K562 (cell line): ENCODE results near the gene DMXL1. TPM values are rescaled to one million over a fixed set of nuclear protein-coding genes. Genes with fewer than 3 reads are reported as not detected.

Source experiments
- ATAC-seq: fragments of 200-7000 bp; cut with Tn5 transposase; 3 replicates; pipeline ENCODE4 v1.9.1; 2020; ENCODE audit warnings: moderate library complexity
- BruUV-seq: library from RNA; stranded (reverse); fragments of 400-500 nt; replicated peaks from 2 replicates; lab custom pipeline; 2021; lab: Mats Ljungman, UMichigan
- CTCF ChIA-PET: fragments of 300-600 bp; formaldehyde crosslinking; extraction: SDS; loops from one replicate; lab custom pipeline; 2021; ENCODE audit warnings: low intra/inter-chr PET ratio; lab: Yijun Ruan, JAX
- POLR2A ChIA-PET: fragments of 300-600, 350-650 bp; sonication (Branson Sonifier 250); formaldehyde crosslinking; extraction: SDS; loops from one replicate; lab custom pipeline; 2021; ENCODE audit warnings: antibody characterized with exemption, inconsistent platforms; lab: Yijun Ruan, JAX
- DNase-seq, 4 experiments: peaks; one replicate each; pipeline versions ENCODE4 v3.0.0 to v3.0.0-alpha.2; 2011 to 2018; ENCODE audit warnings: low spot score in 3 of 4, mixed read lengths in 3 of 4; ENCODE audit errors: extremely low read depth in 1 of 4
- FAIRE-seq: peaks from 2 replicates; lab custom pipeline; 2011; peaks lifted over from hg19 to GRCh38; lab: Jason Lieb, UNC
- H2AFZ ChIP-seq: 2 replicates; pipeline ENCODE4 v1.6.0; 2011; ENCODE audit warnings: low read depth, low read length, control low read depth, inconsistent platforms
- H3K27ac ChIP-seq: fragments of 200-600 bp; 3 replicates; pipeline ENCODE4 v1.8.0; 2011; ENCODE audit warnings: low read depth, mild to moderate bottlenecking, control low read depth, inconsistent platforms, low read length, moderate library complexity, mixed read lengths; ENCODE audit errors: extremely low read depth
- H3K27me3 ChIP-seq, 2 experiments: fragments of 300-600 bp in 1 of 2; 2 replicates in 1 of 2; 3 replicates in 1 of 2; pipeline versions ENCODE4 v1.6.0 to v1.8.0; 2011; ENCODE audit warnings: inconsistent platforms in 2 of 2, low read length in 2 of 2, mild to moderate bottlenecking in 1 of 2, mixed read lengths in 1 of 2, moderate library complexity in 1 of 2; ENCODE audit not compliant: control insufficient read depth in 2 of 2, insufficient read depth in 2 of 2
- H3K36me3 ChIP-seq: fragments of 300-600 bp; 3 replicates; pipeline ENCODE4 v1.8.0; 2011; ENCODE audit warnings: mild to moderate bottlenecking, low read length, inconsistent platforms; ENCODE audit not compliant: control insufficient read depth, insufficient read depth
- H3K4me1 ChIP-seq, 2 experiments: fragments of 200-600 bp in 1 of 2; replicated peaks in 1 of 2; 2 replicates in 1 of 2; 3 replicates in 1 of 2; pipeline versions ENCODE4 v1.5.1 to v1.8.0; 2011; ENCODE audit warnings: inconsistent platforms in 2 of 2, low read length in 2 of 2, mild to moderate bottlenecking in 1 of 2, mixed read lengths in 1 of 2, moderate library complexity in 1 of 2; ENCODE audit not compliant: control insufficient read depth in 2 of 2, insufficient read depth in 2 of 2
- H3K4me2 ChIP-seq: 2 replicates; pipeline ENCODE4 v1.6.1; 2011; ENCODE audit warnings: low read length, control low read depth, inconsistent platforms, mixed read lengths; ENCODE audit not compliant: insufficient read depth
- H3K4me3 ChIP-seq: fragments of 200-600 bp; sonication (generic), shearing (Covaris generic); 2 replicates; pipeline ENCODE4 v1.5.1; 2016; ENCODE audit warnings: control low read depth, inconsistent platforms
- H3K79me2 ChIP-seq: fragments of 200-600 bp; 3 replicates; pipeline ENCODE4 v1.8.0; 2011; ENCODE audit warnings: low read length, inconsistent platforms; ENCODE audit not compliant: control insufficient read depth, insufficient read depth
- H3K9ac ChIP-seq, 2 experiments: 2 replicates each; pipeline versions ENCODE4 v1.6.0 to v1.6.1; 2011; ENCODE audit warnings: low read depth in 2 of 2, low read length in 2 of 2, control low read depth in 1 of 2, inconsistent platforms in 1 of 2, mild to moderate bottlenecking in 1 of 2, mixed read lengths in 1 of 2; ENCODE audit not compliant: insufficient read depth in 1 of 2
- H3K9me1 ChIP-seq: one replicate; pipeline ENCODE4 v1.6.0; 2011; ENCODE audit warnings: inconsistent platforms, mild to moderate bottlenecking, low read length, moderate library complexity; ENCODE audit not compliant: control insufficient read depth, insufficient read depth
- H3K9me3 ChIP-seq: replicated peaks from 2 replicates; pipeline ENCODE4 v1.5.1; 2011; ENCODE audit warnings: low read depth, low read length, inconsistent platforms; ENCODE audit not compliant: control insufficient read depth, insufficient read depth
- H4K20me1 ChIP-seq: replicated peaks from 2 replicates; pipeline ENCODE4 v1.6.1; 2011; ENCODE audit warnings: low read length, inconsistent platforms, mixed read lengths; ENCODE audit not compliant: control insufficient read depth, insufficient read depth
- C11orf30 ChIP-seq: fragments of 450-650 bp; IDR thresholded peaks from 2 replicates; pipeline ENCODE4 v1.6.1; 2016; ENCODE audit warnings: low read depth, mild to moderate bottlenecking
- CHD1 ChIP-seq: fragments of 200-600 bp; sonication (generic); IDR thresholded peaks from one replicate; pipeline ENCODE4 v1.6.1; 2012; ENCODE audit warnings: mild to moderate bottlenecking, moderate library complexity, low read length, inconsistent platforms
- CREB1 ChIP-seq, 2 experiments: sonication (generic) in 1 of 2; formaldehyde crosslinking in 1 of 2; IDR thresholded peaks; 2 replicates each; pipeline versions ENCODE4 v1.6.1 to v1.8.0; 2012 to 2022; ENCODE audit warnings: inconsistent platforms in 1 of 2, mild to moderate bottlenecking in 1 of 2, missing genetic modification reagents in 1 of 2, moderate library complexity in 1 of 2
- DACH1 ChIP-seq: fragments of 450-650 bp; IDR thresholded peaks from 2 replicates; pipeline ENCODE4 v1.6.1; 2018; ENCODE audit not compliant: partially characterized antibody
- ESRRB ChIP-seq: fragments of 250-450 bp; sonication (Bioruptor Pico); IDR thresholded peaks from 2 replicates; pipeline ENCODE4 v1.5.0; 2020; ENCODE audit warnings: mild to moderate bottlenecking, moderate library complexity, borderline replicate concordance
- EZH2 ChIP-seq: IDR thresholded peaks from 2 replicates; pipeline ENCODE4 v1.6.1; 2012; ENCODE audit warnings: low read depth, mild to moderate bottlenecking, inconsistent platforms, low read length, borderline replicate concordance
- FOXA3 ChIP-seq, 2 experiments: fragments of 450-650 bp in 1 of 2; sonication (generic) in 1 of 2; formaldehyde crosslinking; IDR thresholded peaks in 1 of 2; conservative IDR thresholded peaks in 1 of 2; 2 replicates each; pipeline versions ENCODE4 v1.4.0 to v1.8.0; 2020 to 2022; ENCODE audit warnings: mild to moderate bottlenecking in 2 of 2, missing genetic modification reagents in 1 of 2
- HDAC3 ChIP-seq: fragments of 450-650 bp; IDR thresholded peaks from 2 replicates; pipeline ENCODE4 v1.6.1; 2018; ENCODE audit warnings: borderline replicate concordance, mild to moderate bottlenecking, moderate library complexity; ENCODE audit not compliant: partially characterized antibody
- HIVEP1 ChIP-seq: fragments of 250-450 bp; sonication (Bioruptor Pico); IDR thresholded peaks from 2 replicates; pipeline ENCODE4 v1.4.0; 2020; ENCODE audit warnings: mild to moderate bottlenecking
- MEF2D ChIP-seq: conservative IDR thresholded peaks from 2 replicates; pipeline ENCODE4 v1.6.1; 2016; ENCODE audit warnings: low read depth, missing genetic modification characterization, missing compliant biosample characterization
- MYC ChIP-seq, 2 experiments: fragments of 250-450 bp in 1 of 2; sonication (Bioruptor Pico) in 1 of 2; IDR thresholded peaks; 2 replicates each; pipeline versions ENCODE4 v1.5.1 to v1.6.1; 2012 to 2021; ENCODE audit warnings: low read depth in 2 of 2, borderline replicate concordance in 1 of 2, improper control_type of control experiment in 1 of 2, low read length in 1 of 2, mild to moderate bottlenecking in 1 of 2, moderate library complexity in 1 of 2
- PHF21A ChIP-seq: fragments of 450-650 bp; IDR thresholded peaks from 2 replicates; pipeline ENCODE4 v1.6.1; 2017; ENCODE audit warnings: low read depth, borderline replicate concordance
- PTTG1 ChIP-seq: fragments of 450-650 bp; IDR thresholded peaks from 2 replicates; pipeline ENCODE4 v1.6.1; 2016; ENCODE audit warnings: low read depth, mild to moderate bottlenecking, missing genetic modification characterization, missing compliant biosample characterization
- RFX1 ChIP-seq: fragments of 450-650 bp; IDR thresholded peaks from 2 replicates; pipeline ENCODE4 v1.6.1; 2016; ENCODE audit warnings: mild to moderate bottlenecking, moderate library complexity
- U2AF1 ChIP-seq: fragments of 200-400 bp; formaldehyde crosslinking; optimal IDR thresholded peaks from 2 replicates; pipeline ENCODE3; 2017; ENCODE audit warnings: mild to moderate bottlenecking, low read depth, low read length, moderate library complexity
- ZNF143 ChIP-seq: sonication (generic); formaldehyde crosslinking; IDR thresholded peaks from 2 replicates; pipeline ENCODE4 v1.9.0; 2022; ENCODE audit warnings: mild to moderate bottlenecking, missing genetic modification reagents
- ZNF764 ChIP-seq: fragments of 250-450 bp; sonication (Bioruptor Pico); IDR thresholded peaks from 2 replicates; pipeline ENCODE4 v1.4.0; 2020; ENCODE audit warnings: low read depth, mild to moderate bottlenecking, moderate library complexity
- WGBS: fragments of 100-300 bp; shearing (Covaris generic); methylation state at CpG from one replicate; pipeline ENCODE4 v1.1.6; 2016; ENCODE audit warnings: low coverage, mixed read lengths; ENCODE audit not compliant: insufficient coverage; ENCODE audit errors: missing lambda C conversion rate; 5-methylcytosine and 5-hydroxymethylcytosine counted together
- in situ Hi-C: fragments of 300-500 bp; cut with MboI; formaldehyde crosslinking; loops from 4 replicates; pipeline ENCODE4 v1.15.0; 2018; ENCODE audit warnings: inconsistent platforms, mixed read lengths
- intact Hi-C: fragments of 100-400 bp; cut with micrococcal nuclease; formaldehyde crosslinking; loops from 2 replicates; pipeline ENCODE4 v1.14.2; 2022
- polyA plus RNA-seq, 8 experiments: library from polyadenylated mRNA; depleted of rRNA in 4 of 8; stranded (reverse) in 5 of 8; unstranded in 3 of 8; fragments of >200 nt; fragmentation: Nextera tagmentation in 2 of 8; fragmentation: Illumina TruSeq in 1 of 8; extraction: Ambion mirVana in 2 of 8; extraction: Trizol in 1 of 8; gene quantifications; 2 replicates each; pipeline versions ENCODE4 v1.2.1 to v1.2.3, GENCODE V29; 2011 to 2014; ENCODE audit warnings: inconsistent platforms in 1 of 8, missing spikeins in 1 of 8
- total RNA-seq, 7 experiments: library from RNA; depleted of rRNA in 6 of 7; stranded (reverse); fragments of >200 nt in 6 of 7; fragmentation: Illumina TruSeq in 2 of 7; extraction: Trizol in 2 of 7; gene quantifications; 2 replicates each; pipeline versions ENCODE4 v1.2.1 to v1.2.3, GENCODE V29; 2011 to 2021; ENCODE audit warnings: low replicate concordance in 1 of 7
- TF ChIP-seq, protein P1 (sequence below): fragments of 250-450 bp; sonication (Bioruptor Pico); IDR thresholded peaks from 2 replicates; pipeline ENCODE4 v1.5.0; 2021; ENCODE audit warnings: mild to moderate bottlenecking, moderate library complexity

The DMXL1 gene
- total and polyA plus RNA-seq, 9 of the 15 experiments (the other 6 are each of a cell fraction or from before 2014, with no cell fraction given) = 8.3 to 40.3 (median 30.6) TPM

DNA sequence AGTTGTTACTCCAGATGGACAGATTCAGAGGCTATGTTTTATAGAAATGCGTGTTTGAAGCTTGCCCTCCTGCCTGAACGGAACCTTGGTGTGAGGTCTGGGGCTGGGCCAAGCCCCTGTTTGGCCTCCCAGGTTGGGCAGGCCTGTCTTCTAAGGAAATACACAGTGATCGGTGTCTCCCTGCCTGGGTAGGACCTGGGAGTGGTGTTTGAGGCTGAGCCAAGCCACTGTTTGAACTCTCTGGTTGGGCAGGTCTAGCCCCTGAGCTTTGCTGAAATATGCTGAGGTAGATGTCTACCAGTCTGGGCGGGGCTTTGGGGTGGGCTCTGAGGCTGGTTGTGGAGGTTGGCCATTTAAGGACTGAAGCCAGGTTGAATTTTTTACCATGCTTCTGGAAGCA lies 90.5 kb downstream of the DMXL1 start (continued):
- TF ChIP-seq, protein P1, sequence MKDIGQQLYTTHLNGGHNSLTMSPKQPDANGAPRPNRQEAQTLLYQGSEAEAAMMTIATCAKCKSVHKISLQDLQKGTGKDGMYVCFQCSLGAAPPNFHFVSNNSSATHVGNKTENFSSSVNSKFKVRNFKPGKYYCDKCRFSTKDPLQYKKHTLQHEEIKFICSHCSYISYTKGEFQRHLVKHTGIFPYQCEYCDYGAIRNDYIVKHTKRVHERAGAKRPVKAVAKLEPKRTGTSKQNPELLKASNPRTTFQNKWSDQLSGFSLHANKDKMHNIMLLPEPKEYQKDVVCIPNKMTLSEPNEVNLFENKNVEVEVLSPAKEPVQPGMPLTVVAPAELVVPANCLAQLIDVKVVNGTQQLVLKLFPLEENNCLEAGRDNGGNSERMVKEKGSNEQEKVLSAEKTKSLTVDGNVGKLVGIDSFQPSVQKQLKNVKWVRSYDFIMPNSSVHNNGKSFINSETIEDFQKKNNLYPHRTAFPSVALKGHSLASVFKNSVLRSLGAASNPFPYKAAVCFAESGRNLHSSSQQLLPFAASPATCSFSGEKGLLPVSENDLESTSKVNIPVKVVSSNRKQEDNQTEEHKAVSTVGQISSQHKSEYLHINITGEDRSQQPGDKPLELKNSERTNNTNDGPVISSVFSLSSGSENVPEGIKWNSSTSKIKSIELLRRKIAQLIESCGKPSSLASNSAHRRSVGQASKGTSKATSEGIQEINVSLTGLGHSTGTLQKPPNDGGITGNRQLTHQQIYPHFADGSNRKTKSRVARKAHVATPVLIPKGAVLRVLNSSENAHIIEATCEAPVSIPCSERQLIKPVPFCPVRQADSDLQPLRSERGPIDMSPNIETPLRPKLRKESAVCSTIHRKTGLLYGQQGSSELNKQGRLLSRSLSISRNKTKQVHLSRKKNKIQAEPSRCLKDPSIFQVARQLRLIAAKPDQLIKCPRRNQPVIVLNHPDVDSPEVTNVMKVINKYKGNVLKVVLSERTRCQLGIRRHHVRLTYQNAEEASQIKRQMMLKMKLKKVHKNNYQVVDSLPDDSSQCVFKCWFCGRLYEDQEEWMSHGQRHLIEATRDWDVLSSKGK (CRISPR knock-in tag) = no peak
- no peak for TF ChIP-seq DACH1

DNA sequence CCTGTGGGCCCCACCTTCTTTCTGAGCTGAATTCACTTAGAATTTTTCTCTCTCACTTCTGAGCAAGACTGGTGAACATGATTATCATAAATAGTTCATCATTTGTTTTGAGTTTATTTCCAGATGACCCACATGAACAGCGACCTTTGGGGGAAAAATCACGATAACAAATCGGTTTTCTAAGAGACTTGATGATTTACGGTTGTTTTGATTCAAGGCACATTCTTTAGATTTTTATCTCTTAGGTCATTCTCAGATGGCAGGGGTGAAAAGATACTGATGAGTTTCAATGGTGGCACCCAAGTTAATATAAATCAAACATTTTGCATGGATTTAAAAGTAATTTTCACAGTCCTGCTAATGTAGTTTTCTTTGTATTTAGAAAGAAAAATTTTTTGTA lies 95.1 kb downstream of the DMXL1 start:
- no peak for DNase-seq
- ChIA-PET POLR2A (no interaction called here), CTCF (no interaction called here)
- Histone ChIP-seq H4K20me1 (no peaks in the 10 kb centered on the region), H2AFZ (no peak overlapping the region), H3K79me2 (no peaks in the 10 kb centered on the region), H3K27ac (no peak overlapping the region), H3K4me3 (no peak overlapping the region), H3K36me3 (peaks cover 33% of the 10 kb centered on the region; the same call in 2 of the 3 replicates), H3K9me3 (no peaks in the 10 kb centered on the region), H3K27me3 (no peaks in the 10 kb centered on the region), H3K4me1 (no peaks in the 10 kb centered on the region), H3K9me1 (no peaks in the 10 kb centered on the region), H3K9ac (no peak overlapping the region), H3K4me2 (no peak overlapping the region)
- in situ Hi-C loops (no loop called here), intact Hi-C loops (no loop called here)
- 75% methylated on average over 4 of the region's 4 CpGs for WGBS
- no TSS peak for BruUV-seq
- no peak for ATAC-seq
- no peak for FAIRE-seq
- TF ChIP-seq ZNF764 (CRISPR knock-in tag) (no peak), U2AF1 (no peak), C11orf30 (no peak), CREB1 (IDR thresholded peaks at IDR 0.05) (no peak), CREB1 (CRISPR knock-in tag; IDR thresholded peaks at IDR 0.05) (no peak), HDAC3 (no peak), HIVEP1 (CRISPR knock-in tag) (no peak), MEF2D (tag) (no peak), PHF21A (no peak), MYC (IDR thresholded peaks at IDR 0.05; ENCODE audit: low read depth, low read length) (no peak), MYC (CRISPR knock-in tag; IDR thresholded peaks at IDR 0.05; ENCODE audit: borderline replicate concordance, low read depth) (no peak), ZNF143 (CRISPR knock-in tag) (no peak), PTTG1 (tag) (no peak), ESRRB (CRISPR knock-in tag) (no peak), FOXA3 (CRISPR knock-in tag; conservative IDR thresholded peaks at IDR 0.05 in 1 of 2, IDR thresholded peaks at IDR 0.05 in 1 of 2) (no peak), RFX1 (no peak), CHD1 (no peak), EZH2 (no peak)
